Activated CD8-positive, alpha-beta T cell treated with anti-CD3 and anti-CD28 coated beads for 36 hours (primary cell): ENCODE measurements around the gene TELO2. TPM values are rescaled to one million over a fixed set of nuclear protein-coding genes. Genes with fewer than 3 reads are reported as not detected.

Experiments
- ATAC-seq: fragments of 200-7000 bp; cut with Tn5 transposase; one replicate; pipeline ENCODE4 v1.10.0; 2021; ENCODE audit warnings: mild to moderate bottlenecking, moderate library complexity
- CTCF ChIA-PET: fragments of 350-600 bp; sonication (Branson Sonifier 250); formaldehyde crosslinking; loops from one replicate; lab custom pipeline; 2021; ENCODE audit warnings: antibody characterized with exemption; lab: Charles Lee
- POLR2A ChIA-PET: fragments of 350-600 bp; sonication (Branson Sonifier 250); formaldehyde crosslinking; loops from one replicate; lab custom pipeline; 2021; ENCODE audit warnings: antibody characterized with exemption; lab: Charles Lee
- DNase-seq: peaks from one replicate; pipeline ENCODE4 v3.0.0-alpha.2; 2020
- H3K27ac Mint-ChIP-seq: one replicate; pipeline ENCODE4 v1.8.0; 2021; ENCODE audit warnings: mild to moderate bottlenecking, mixed read lengths
- H3K27me3 Mint-ChIP-seq: one replicate; pipeline ENCODE4 v1.8.0; 2021; ENCODE audit warnings: mixed read lengths
- H3K36me3 Mint-ChIP-seq: one replicate; pipeline ENCODE4 v1.8.0; 2021; ENCODE audit warnings: low read depth, mixed read lengths
- H3K4me1 Mint-ChIP-seq: one replicate; pipeline ENCODE4 v1.8.0; 2021; ENCODE audit warnings: low read depth, mixed read lengths
- H3K4me3 Mint-ChIP-seq: one replicate; pipeline ENCODE4 v1.8.0; 2021; ENCODE audit warnings: mild to moderate bottlenecking, moderate library complexity, mixed read lengths
- H3K9me3 Mint-ChIP-seq: one replicate; pipeline ENCODE4 v1.8.0; 2021; ENCODE audit warnings: mixed read lengths
- CTCF ChIP-seq: fragments of 200-600 bp; IDR thresholded peaks from one replicate; pipeline ENCODE4 v1.8.0; 2022; ENCODE audit warnings: antibody characterized with exemption, mild to moderate bottlenecking
- intact Hi-C: fragments of 100-400 bp; cut with micrococcal nuclease; formaldehyde crosslinking; loops from one replicate; pipeline ENCODE4 v1.10.0; 2022
- total RNA-seq, 2 experiments: library from RNA; stranded (reverse); gene quantifications; one replicate each; pipeline ENCODE4 v1.2.3, GENCODE V29; 2021

Gene TELO2
- total RNA-seq, 2 experiments from 2014 or later: 59.1 to 62.1 TPM

GRCh38 chr16:1532771-1533170 lies 39.6 kb downstream of the TELO2 start:
- Mint-ChIP-seq H3K9me3 (no peaks in the 10 kb centered on the region), H3K27ac (peak overlapping the region; percentile 25), H3K36me3 (peaks cover 32% of the 10 kb centered on the region), H3K4me1 (peaks cover 19% of the 10 kb centered on the region), H3K4me3 (peak overlapping the region; percentile 99), H3K27me3 (no peaks in the 10 kb centered on the region)
- ChIA-PET CTCF (interaction anchor here (0.6 kb wide), 1 partner anchor 145 kb away, joined by 3 read pairs; no protein-coding TSS in a partner anchor), POLR2A (interaction anchor here (2.3 to 3.2 kb wide), 2 partner anchors 39 to 112 kb away, joined by 7 to 8 read pairs; partner anchors contain the start of gene TELO2)
- intact Hi-C loops: no loop called here
- DNase-seq: no peak
- no peak for TF ChIP-seq CTCF
- ATAC-seq: no peak

GRCh38 chr16:1533443-1533951 lies 40.3 kb downstream of the TELO2 start, which contains the start of gene TMEM204:
TSS of gene TMEM204 (plus strand) at chr16:1533666. CDS start at chr16:1534276, 610 bp downstream.
- Mint-ChIP-seq H3K4me3 (peak within 1 kb of the TSS; percentile 99), H3K9me3 (no peaks in the 10 kb centered on the region), H3K27ac (peak within 1 kb of the TSS; percentile 91), H3K4me1 (peaks cover 22% of the 10 kb centered on the region), H3K36me3 (peaks cover 38% of the 10 kb centered on the region), H3K27me3 (no peaks in the 10 kb centered on the region)
- intact Hi-C loops: no loop called here
- TF ChIP-seq CTCF: no peak
- ChIA-PET POLR2A (interaction anchor here (0.7 to 3.2 kb wide), 5 partner anchors 8 to 79 kb away, joined by 3 to 8 read pairs (median 3); partner anchors contain the start of genes CRAMP1, IFT140 and TELO2), CTCF (interaction anchor here (0.6 to 2.1 kb wide), 2 partner anchors 144 to 170 kb away, joined by 3 to 5 read pairs; no protein-coding TSS in a partner anchor)
- DNase-seq: peak; percentile 53
- peak; percentile 14 for ATAC-seq

- peaks cover 27% of the 10 kb centered on the region for H3K4me1 Mint-ChIP-seq
- H3K4me3 Mint-ChIP-seq: peak overlapping the region; percentile 99
- DNase-seq: peak; percentile 34
- ChIA-PET CTCF (interaction anchor here (0.7 to 2.1 kb wide), 2 partner anchors 171 to 395 kb away, joined by 3 to 5 read pairs; no protein-coding TSS in a partner anchor), POLR2A (interaction anchor here (0.9 to 3.2 kb wide), 9 partner anchors 8 to 78 kb away, joined by 3 to 8 read pairs (median 3); partner anchors contain the start of genes CRAMP1, IFT140 and TELO2)
- no peaks in the 10 kb centered on the region for H3K9me3 Mint-ChIP-seq
- intact Hi-C loops: no loop called here
- peak overlapping the region; percentile 91 for H3K27ac Mint-ChIP-seq
- no peaks in the 10 kb centered on the region for H3K27me3 Mint-ChIP-seq
- ATAC-seq: peak; percentile 15
- no peak for TF ChIP-seq CTCF
- peaks cover 40% of the 10 kb centered on the region for H3K36me3 Mint-ChIP-seq
These were observed 41.2 kb downstream of the TELO2 start for GRCh38 chr16:1534021-1535020.

- intact Hi-C loops: no loop called here
- DNase-seq (peak; percentile 46), ATAC-seq (peak; percentile 24)
- peaks cover 35% of the 10 kb centered on the region for H3K4me1 Mint-ChIP-seq
- TF ChIP-seq CTCF: no peak
- ChIA-PET POLR2A (interaction anchor here (0.8 to 3.2 kb wide), 10 partner anchors 8 to 172 kb away, joined by 3 to 9 read pairs (median 4); partner anchors contain the start of gene TELO2), CTCF (interaction anchor here (0.7 to 2.4 kb wide), 3 partner anchors 170 to 396 kb away, joined by 3 to 9 read pairs (median 5); partner anchors contain the start of gene MAPK8IP3)
- no peaks in the 10 kb centered on the region for H3K9me3 Mint-ChIP-seq
- peak overlapping the region; percentile 91 for H3K27ac Mint-ChIP-seq
- peaks cover 46% of the 10 kb centered on the region for H3K36me3 Mint-ChIP-seq
- H3K27me3 Mint-ChIP-seq: no peaks in the 10 kb centered on the region
- peak overlapping the region; percentile 99 for H3K4me3 Mint-ChIP-seq
These were observed 42.5 kb downstream of the TELO2 start for GRCh38 chr16:1535391-1536291.
